ENCODE results near the gene SYNJ2. TPM values are rescaled to one million over a fixed set of nuclear protein-coding genes. Genes with fewer than 3 reads are reported as not detected.

The SYNJ2 gene
- polyA plus RNA-seq, 2 of the 4 experiments (the other 2 are of a cell fraction): 22.3 to 26.5 TPM

DNA sequence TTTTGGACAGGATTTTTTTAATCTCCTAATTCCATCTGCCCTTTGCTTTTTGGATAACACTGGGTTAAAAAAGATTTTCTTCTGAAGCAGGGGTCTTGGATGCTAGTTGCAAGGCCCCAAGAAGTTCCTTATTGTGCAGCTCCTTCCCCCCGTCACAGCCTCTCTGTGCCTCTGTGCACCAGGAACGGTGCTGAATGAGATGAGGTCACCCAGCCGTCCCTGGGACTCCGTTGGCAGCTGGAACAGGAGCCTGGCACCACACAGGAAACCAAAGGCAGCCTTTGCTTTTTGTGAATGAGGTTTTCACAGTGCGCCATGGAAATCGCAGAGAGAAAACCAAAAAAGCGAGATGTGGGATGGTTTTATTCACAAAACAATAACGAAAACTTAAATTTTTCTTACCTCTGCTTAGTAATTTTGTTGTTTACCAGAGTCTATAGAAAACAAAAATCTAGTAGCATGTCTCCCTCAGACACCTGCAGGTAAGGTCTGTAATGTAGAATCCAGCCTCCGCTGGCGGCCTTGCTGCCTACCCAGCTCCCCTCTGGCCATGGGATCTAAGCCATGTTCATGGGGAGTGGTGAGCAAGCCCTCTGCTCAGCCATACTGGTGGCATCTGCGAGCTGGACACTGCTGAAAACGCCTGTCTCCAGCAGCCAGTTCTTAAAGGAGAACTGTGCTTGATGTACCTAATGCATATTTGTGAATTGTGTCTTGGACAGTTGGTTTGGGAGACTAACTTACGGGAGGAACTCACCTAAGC lies 40.4 kb upstream of the SYNJ2 start:
- H3K9me3 ChIP-seq: no peaks in the 10 kb centered on the region
- TF ChIP-seq ESRRA (IDR thresholded peaks at IDR 0.05; ENCODE audit: borderline replicate concordance, low read length) (no peak), MYC (IDR thresholded peaks at IDR 0.05; ENCODE audit: borderline replicate concordance, low read length) (no peak), HOXB13 (CRISPR knock-in tag; IDR thresholded peaks at IDR 0.05; ENCODE audit: low read depth) (no peak), FOSB (CRISPR knock-in tag; IDR thresholded peaks at IDR 0.05) (no peak), MAZ (IDR thresholded peaks at IDR 0.05; ENCODE audit: borderline replicate concordance, low read depth, low read length) (no peak), POLR2AphosphoS2 (conservative IDR thresholded peaks at IDR 0.05; ENCODE audit: low read length) (no peak), CBX8 (IDR thresholded peaks at IDR 0.05) (no peak), EHMT2 (IDR thresholded peaks at IDR 0.05; ENCODE audit: low read depth) (no peak), SMC3 (IDR thresholded peaks at IDR 0.05) (no peak), CHD4 (IDR thresholded peaks at IDR 0.05; ENCODE audit: borderline replicate concordance) (no peak), RNF2 (IDR thresholded peaks at IDR 0.05; ENCODE audit: borderline replicate concordance, low read depth) (no peak)
- TF ChIP-seq, protein P1, sequence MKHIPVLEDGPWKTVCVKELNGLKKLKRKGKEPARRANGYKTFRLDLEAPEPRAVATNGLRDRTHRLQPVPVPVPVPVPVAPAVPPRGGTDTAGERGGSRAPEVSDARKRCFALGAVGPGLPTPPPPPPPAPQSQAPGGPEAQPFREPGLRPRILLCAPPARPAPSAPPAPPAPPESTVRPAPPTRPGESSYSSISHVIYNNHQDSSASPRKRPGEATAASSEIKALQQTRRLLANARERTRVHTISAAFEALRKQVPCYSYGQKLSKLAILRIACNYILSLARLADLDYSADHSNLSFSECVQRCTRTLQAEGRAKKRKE (CRISPR knock-in tag; IDR thresholded peaks at IDR 0.05; ENCODE audit: low read depth): no peak
- no peak overlapping the region for H3K27ac ChIP-seq
- POLR2A ChIA-PET: no interaction called here
- WGBS (ENCODE audit: missing lambda C conversion rate): 89% methylated on average over 12 of the region's 13 CpGs
- FAIRE-seq: no peak
- H3K4me2 ChIP-seq: no peak overlapping the region
- H3K4me3 ChIP-seq: no peak overlapping the region
- DNase-seq (ENCODE audit: low read depth in 1 of 2, low spot score in 1 of 2): no peak
- no peaks in the 10 kb centered on the region for H3K4me1 ChIP-seq
- no peak for ATAC-seq
- CTCF ChIA-PET: interaction anchor here (1.5 kb wide), 1 partner anchor 274 kb away, joined by 3 read pairs; no protein-coding TSS in a partner anchor

DNA sequence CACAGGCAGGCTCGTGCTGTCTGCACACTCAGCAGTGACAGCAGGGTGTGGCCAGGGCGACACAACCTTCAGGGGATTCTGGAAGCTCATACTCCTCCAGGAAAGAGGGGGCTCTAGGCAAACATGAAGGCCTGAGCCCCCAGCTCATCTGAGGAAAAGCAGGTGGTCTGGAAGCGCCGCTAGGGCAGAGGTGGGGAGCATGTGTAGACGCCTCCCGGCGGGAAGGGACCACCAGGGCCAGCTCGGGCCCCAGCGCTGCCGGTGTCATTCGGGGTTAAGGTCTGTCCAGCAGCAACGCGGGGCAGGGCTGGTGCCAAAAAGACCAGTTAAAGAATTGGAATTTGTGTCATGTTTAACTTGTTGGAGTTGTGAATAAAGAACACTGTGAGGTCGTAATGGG lies 39.3 kb upstream of the SYNJ2 start:
- POLR2A ChIA-PET: no interaction called here
- H3K4me1 ChIP-seq: no peaks in the 10 kb centered on the region

More for the DNA sequence above, 39.3 kb upstream of the SYNJ2 start:
- TF ChIP-seq, protein P2, sequence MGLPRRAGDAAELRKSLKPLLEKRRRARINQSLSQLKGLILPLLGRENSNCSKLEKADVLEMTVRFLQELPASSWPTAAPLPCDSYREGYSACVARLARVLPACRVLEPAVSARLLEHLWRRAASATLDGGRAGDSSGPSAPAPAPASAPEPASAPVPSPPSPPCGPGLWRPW (IDR thresholded peaks at IDR 0.05): no peak
- TF ChIP-seq CHD2 (IDR thresholded peaks at IDR 0.05; ENCODE audit: low read length, partially characterized antibody) (no peak), SREBF2 (IDR thresholded peaks at IDR 0.05) (no peak), ZC3H11A (IDR thresholded peaks at IDR 0.05) (no peak), POLR2AphosphoS2 (conservative IDR thresholded peaks at IDR 0.05; ENCODE audit: low read length) (no peak), MAZ (IDR thresholded peaks at IDR 0.05; ENCODE audit: borderline replicate concordance, low read depth, low read length) (no peak), RNF2 (IDR thresholded peaks at IDR 0.05; ENCODE audit: borderline replicate concordance, low read depth) (no peak), NPAS2 (CRISPR knock-in tag; IDR thresholded peaks at IDR 0.05; ENCODE audit: borderline replicate concordance) (no peak), SMC3 (IDR thresholded peaks at IDR 0.05) (no peak), NR3C1 (IDR thresholded peaks at IDR 0.05) (no peak), CHD4 (IDR thresholded peaks at IDR 0.05; ENCODE audit: borderline replicate concordance) (no peak)
- TF ChIP-seq, protein P3, sequence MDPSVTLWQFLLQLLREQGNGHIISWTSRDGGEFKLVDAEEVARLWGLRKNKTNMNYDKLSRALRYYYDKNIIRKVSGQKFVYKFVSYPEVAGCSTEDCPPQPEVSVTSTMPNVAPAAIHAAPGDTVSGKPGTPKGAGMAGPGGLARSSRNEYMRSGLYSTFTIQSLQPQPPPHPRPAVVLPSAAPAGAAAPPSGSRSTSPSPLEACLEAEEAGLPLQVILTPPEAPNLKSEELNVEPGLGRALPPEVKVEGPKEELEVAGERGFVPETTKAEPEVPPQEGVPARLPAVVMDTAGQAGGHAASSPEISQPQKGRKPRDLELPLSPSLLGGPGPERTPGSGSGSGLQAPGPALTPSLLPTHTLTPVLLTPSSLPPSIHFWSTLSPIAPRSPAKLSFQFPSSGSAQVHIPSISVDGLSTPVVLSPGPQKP (IDR thresholded peaks at IDR 0.05; ENCODE audit: low read depth, low read length): no peak
- TF ChIP-seq, protein P4, sequence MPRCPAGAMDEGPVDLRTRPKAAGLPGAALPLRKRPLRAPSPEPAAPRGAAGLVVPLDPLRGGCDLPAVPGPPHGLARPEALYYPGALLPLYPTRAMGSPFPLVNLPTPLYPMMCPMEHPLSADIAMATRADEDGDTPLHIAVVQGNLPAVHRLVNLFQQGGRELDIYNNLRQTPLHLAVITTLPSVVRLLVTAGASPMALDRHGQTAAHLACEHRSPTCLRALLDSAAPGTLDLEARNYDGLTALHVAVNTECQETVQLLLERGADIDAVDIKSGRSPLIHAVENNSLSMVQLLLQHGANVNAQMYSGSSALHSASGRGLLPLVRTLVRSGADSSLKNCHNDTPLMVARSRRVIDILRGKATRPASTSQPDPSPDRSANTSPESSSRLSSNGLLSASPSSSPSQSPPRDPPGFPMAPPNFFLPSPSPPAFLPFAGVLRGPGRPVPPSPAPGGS (IDR thresholded peaks at IDR 0.05): no peak
- TF ChIP-seq, protein P5, sequence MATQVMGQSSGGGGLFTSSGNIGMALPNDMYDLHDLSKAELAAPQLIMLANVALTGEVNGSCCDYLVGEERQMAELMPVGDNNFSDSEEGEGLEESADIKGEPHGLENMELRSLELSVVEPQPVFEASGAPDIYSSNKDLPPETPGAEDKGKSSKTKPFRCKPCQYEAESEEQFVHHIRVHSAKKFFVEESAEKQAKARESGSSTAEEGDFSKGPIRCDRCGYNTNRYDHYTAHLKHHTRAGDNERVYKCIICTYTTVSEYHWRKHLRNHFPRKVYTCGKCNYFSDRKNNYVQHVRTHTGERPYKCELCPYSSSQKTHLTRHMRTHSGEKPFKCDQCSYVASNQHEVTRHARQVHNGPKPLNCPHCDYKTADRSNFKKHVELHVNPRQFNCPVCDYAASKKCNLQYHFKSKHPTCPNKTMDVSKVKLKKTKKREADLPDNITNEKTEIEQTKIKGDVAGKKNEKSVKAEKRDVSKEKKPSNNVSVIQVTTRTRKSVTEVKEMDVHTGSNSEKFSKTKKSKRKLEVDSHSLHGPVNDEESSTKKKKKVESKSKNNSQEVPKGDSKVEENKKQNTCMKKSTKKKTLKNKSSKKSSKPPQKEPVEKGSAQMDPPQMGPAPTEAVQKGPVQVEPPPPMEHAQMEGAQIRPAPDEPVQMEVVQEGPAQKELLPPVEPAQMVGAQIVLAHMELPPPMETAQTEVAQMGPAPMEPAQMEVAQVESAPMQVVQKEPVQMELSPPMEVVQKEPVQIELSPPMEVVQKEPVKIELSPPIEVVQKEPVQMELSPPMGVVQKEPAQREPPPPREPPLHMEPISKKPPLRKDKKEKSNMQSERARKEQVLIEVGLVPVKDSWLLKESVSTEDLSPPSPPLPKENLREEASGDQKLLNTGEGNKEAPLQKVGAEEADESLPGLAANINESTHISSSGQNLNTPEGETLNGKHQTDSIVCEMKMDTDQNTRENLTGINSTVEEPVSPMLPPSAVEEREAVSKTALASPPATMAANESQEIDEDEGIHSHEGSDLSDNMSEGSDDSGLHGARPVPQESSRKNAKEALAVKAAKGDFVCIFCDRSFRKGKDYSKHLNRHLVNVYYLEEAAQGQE (IDR thresholded peaks at IDR 0.05): no peak
- TF ChIP-seq, protein P6, sequence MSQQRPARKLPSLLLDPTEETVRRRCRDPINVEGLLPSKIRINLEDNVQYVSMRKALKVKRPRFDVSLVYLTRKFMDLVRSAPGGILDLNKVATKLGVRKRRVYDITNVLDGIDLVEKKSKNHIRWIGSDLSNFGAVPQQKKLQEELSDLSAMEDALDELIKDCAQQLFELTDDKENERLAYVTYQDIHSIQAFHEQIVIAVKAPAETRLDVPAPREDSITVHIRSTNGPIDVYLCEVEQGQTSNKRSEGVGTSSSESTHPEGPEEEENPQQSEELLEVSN (IDR thresholded peaks at IDR 0.05; ENCODE audit: borderline replicate concordance, low read depth): no peak
- H3K4me2 ChIP-seq: no peak overlapping the region
- DNase-seq (ENCODE audit: low read depth in 1 of 2, low spot score in 1 of 2) (no peak), FAIRE-seq (no peak), ATAC-seq (no peak)
- no peak overlapping the region for H3K27ac ChIP-seq
- H3K4me3 ChIP-seq: no peak overlapping the region
- H3K9me3 ChIP-seq: no peaks in the 10 kb centered on the region
- WGBS (ENCODE audit: missing lambda C conversion rate): 75% methylated on average over 5 of the region's 14 CpGs
- CTCF ChIA-PET: no interaction called here
